GM18861 (cell line): ENCODE measurements around the gene PLBD1.

Experiments
- ATAC-seq: cut with Tn5 transposase; IDR thresholded peaks from one replicate; pipeline ENCODE4 v1.9.1; 2021; ENCODE audit not compliant: unreplicated experiment

Gene PLBD1

GRCh38 chr12:14571779-14572178, 4.1 kb upstream of the PLBD1 start:
- no peak for ATAC-seq

GRCh38 chr12:14570231-14570630, 2.5 kb upstream of the PLBD1 start:
- ATAC-seq = no peak

- no peak for ATAC-seq
Observed at GRCh38 chr12:14564336-14564959, 3.2 kb downstream of the PLBD1 start.

GRCh38 chr12:14563046-14563445, 4.6 kb downstream of the PLBD1 start:
- ATAC-seq = no peak

- ATAC-seq = no peak
Observed at GRCh38 chr12:14562279-14562678, 5.4 kb downstream of the PLBD1 start.

DNA sequence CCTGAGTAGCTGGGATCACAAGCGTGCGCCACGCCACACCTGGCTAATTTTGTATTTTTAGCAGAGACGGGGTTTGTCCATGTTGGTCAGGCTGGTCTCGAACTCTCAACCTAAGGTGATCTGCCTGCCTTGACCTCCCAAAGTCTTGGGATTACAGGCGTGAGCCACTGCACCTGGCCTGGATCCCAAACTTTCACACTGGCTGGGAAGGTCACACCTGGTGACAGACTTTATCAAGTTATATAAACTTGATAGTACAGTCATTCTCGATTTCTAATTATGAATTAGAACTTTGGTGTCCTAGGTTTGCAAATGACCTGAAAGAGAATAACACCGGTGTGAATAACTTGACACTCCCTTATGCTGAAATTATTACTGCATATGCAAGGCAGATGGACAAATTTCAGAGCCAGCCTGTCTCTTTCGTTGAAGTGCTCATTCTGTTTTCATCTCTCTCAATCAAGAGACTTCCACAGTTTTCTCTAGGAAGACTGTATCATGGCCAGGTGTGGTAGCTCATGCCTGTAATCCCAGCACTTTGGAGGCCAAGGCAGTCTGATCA, 5.9 kb downstream of the PLBD1 start:
- ATAC-seq = no peak

DNA sequence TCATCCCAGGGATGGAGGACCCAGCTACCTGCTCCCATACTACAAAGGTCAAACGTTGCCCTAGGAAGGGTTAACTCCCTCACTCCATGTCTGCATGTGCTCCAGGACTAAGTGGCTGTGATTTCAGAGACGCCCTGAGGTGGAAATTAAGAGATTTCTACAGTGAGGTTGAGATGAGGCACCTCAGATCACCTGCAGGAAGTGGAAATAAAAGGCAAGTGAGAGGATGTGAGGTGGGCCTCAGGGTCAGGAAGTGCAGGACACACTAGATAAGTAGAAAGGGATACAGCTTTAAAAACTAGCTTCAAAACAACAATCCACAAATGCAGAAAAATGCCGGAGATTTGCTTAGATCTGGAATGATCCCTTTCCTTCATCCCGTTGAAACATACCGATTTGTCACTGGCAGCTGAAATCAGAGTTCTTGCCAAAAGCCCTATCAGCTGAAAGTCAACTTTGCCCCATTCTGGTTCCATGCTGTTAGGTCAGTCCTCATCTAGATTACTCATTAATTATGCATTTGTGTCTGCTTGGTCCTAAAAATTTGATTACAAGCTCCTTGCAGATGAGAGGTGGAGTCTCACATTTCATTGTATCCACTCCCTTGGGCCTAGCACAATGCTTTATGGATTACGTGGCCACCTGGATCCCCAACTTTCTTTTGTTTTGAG, 6.6 kb downstream of the PLBD1 start:
- no peak for ATAC-seq

DNA sequence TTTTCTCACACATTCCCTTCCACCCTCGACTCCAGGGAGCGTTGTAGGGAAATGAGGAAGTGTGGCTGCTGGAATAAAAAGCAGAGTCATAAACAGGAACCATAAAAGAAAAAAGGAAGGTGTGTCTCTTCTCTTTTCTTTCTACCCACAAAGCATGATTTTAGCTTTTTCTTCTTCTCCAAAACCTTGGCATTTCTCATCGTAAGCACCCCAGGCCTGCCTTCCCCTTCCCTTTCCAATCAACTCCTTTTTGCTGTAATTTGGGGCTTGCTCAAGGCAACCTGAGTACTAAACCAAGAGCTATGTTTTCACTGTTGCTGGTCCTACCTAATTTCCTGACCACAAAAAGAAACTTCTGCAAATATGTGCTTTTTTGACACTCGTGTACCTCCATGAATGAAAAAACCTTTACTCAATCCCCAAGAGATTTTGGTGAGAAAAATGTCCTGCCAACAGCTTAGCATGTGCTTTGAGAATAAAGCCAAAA, 9.2 kb downstream of the PLBD1 start:
- ATAC-seq = no peak

DNA sequence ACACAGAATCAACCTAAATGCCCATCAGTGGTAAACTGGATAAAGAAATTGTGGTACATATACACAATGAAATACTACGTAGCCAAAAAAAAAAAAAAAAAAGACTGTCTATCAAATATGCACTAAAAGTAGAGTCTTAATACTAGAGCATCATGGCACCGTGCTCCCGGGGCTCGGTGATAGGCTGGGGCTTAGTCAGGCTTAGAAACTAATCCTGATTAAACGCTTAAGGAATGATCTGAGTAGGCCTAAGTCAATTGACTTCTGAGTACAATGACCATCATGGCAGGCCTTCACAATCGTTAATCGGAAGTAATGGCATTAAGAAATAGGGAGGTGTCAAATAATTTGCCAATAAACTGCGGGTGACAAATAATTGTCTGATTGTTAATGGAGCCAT, 9.7 kb downstream of the PLBD1 start:
- ATAC-seq = no peak

GRCh38 chr12:14554281-14555007, 13.2 kb downstream of the PLBD1 start:
- ATAC-seq = no peak

- no peak for ATAC-seq
Observed at GRCh38 chr12:14548609-14549008, 19.1 kb downstream of the PLBD1 start.

- no peak for ATAC-seq
Observed at GRCh38 chr12:14547571-14547970, 20.1 kb downstream of the PLBD1 start.

- no peak for ATAC-seq
Observed at GRCh38 chr12:14545144-14546124, 22.2 kb downstream of the PLBD1 start.

- peak; percentile 89 for ATAC-seq
Observed at GRCh38 chr12:14540801-14541462, 26.8 kb downstream of the PLBD1 start.

DNA sequence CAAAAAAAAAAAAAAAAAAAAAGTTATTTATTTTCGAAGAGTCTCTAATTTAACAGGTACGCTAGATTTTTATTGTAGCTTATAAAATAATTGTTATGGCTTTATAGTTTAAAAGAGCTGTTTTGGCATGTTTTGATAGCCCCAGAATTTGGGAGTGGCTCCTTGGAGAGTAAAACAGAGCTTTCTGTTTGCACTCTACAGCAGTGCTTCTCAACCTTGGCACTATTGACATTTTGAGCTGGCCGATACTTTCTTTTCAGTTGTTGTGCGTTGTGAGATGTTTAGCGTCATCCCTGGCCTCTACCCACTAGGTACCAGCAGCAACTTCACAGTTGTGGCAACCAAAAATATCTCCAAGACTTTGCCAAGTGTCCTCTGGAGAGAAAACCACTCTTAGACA, 30.6 kb downstream of the PLBD1 start:
- ATAC-seq = no peak

- ATAC-seq = no peak
Observed at GRCh38 chr12:14532152-14532551, 35.5 kb downstream of the PLBD1 start.

DNA sequence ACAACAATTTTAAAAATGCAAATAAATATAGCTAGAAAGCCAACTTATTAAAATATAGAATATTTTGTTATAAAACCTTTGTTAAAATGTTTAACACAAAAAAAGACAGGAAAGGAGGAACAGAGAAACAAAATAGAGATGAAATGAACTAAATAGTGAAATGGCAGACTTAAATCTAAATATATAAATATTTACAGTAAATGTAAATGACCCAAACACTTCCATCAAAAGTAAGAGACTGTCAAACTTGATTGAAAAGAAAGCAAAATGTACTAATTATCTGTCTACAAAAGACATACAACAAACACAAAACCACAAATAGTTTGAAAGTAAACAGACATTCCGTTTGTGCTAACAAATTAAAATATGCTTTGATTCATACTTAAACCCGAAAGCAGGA, 41.7 kb downstream of the PLBD1 start:
- no peak for ATAC-seq

- no peak for ATAC-seq
Observed at GRCh38 chr12:14521822-14522221, 45.9 kb downstream of the PLBD1 start.

DNA sequence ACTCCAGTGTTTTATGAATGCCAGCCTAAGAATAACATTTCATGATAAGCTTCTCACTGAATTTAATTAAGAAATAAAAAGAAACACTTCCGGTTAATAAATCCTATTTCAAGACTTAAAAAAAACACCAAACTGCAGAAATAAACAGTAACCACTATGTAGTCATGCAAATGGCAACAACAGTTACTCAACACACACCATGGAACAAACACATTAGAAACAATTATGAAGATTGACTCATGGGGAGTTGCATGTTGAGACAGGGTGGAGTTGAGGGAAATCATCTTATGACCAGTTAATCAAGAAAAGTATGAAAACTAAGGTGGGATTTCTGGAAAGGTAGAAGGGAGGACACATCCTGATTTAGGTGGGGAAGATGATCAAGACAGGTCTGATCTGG, 52.7 kb downstream of the PLBD1 start:
- no peak for ATAC-seq
